CD4-positive, CD25-positive, alpha-beta regulatory T cell (primary cell): ENCODE data around the gene AMMECR1. TPM values are rescaled to one million over a fixed set of nuclear protein-coding genes. Genes with fewer than 3 reads are reported as not detected.
"Not testable (repeated sequence)": the region's sequence is repeated elsewhere in the genome, so short reads cannot be mapped to it uniquely, and the experiment has no call there.

ENCODE experiments used
- ATAC-seq, 2 donors: fragments of 150-1000 bp; cut with Tn5 transposase; one replicate each; pipeline ENCODE4 v1.10.0; 2021; ENCODE audit warnings: low read depth in 2 of 2, moderate number of reproducible peaks in 2 of 2, moderate library complexity in 1 of 2
- DNase-seq, 3 donors: peaks; one replicate each; pipeline versions ENCODE4 v3.0.0 to v3.0.0-alpha.2; 2012 to 2022; ENCODE audit warnings: mixed read lengths in 1 of 3
- H3K27ac ChIP-seq: one replicate; pipeline ENCODE4 v1.7.0; 2013; ENCODE audit warnings: mild to moderate bottlenecking, low read length; ENCODE audit not compliant: insufficient read depth, poor library complexity, severe bottlenecking
- H3K27me3 ChIP-seq: one replicate; pipeline ENCODE4 v1.7.0; 2013; ENCODE audit warnings: low read length; ENCODE audit not compliant: control insufficient read depth, insufficient read depth
- H3K36me3 ChIP-seq: one replicate; pipeline ENCODE4 v1.7.0; 2013; ENCODE audit warnings: mild to moderate bottlenecking, low read length, moderate library complexity; ENCODE audit not compliant: control insufficient read depth, insufficient read depth
- H3K4me1 ChIP-seq: 2 replicates; pipeline ENCODE4 v1.7.0; 2013; ENCODE audit warnings: mild to moderate bottlenecking, low read length; ENCODE audit not compliant: insufficient read depth, control insufficient read depth, poor library complexity, severe bottlenecking
- H3K4me3 ChIP-seq: one replicate; pipeline ENCODE4 v1.7.0; 2013; ENCODE audit warnings: low read depth, mild to moderate bottlenecking, low read length, moderate library complexity
- H3K9me3 ChIP-seq, 2 experiments: 1 replicate in 1 of 2; 2 replicates in 1 of 2; pipeline ENCODE4 v1.7.0; 2013; ENCODE audit warnings: low read length in 2 of 2, mild to moderate bottlenecking in 1 of 2, moderate library complexity in 1 of 2; ENCODE audit not compliant: control insufficient read depth in 2 of 2
- H3K27ac Mint-ChIP-seq, 3 donors: one replicate each; pipeline ENCODE4 v1.8.0; 2020 to 2022; ENCODE audit warnings: mild to moderate bottlenecking in 3 of 3, mixed read lengths in 3 of 3, moderate library complexity in 2 of 3
- H3K27me3 Mint-ChIP-seq: one replicate; pipeline ENCODE4 v1.8.0; 2022; ENCODE audit warnings: mild to moderate bottlenecking, mixed read lengths
- H3K36me3 Mint-ChIP-seq: one replicate; pipeline ENCODE4 v1.8.0; 2020; ENCODE audit warnings: mixed read lengths
- H3K4me1 Mint-ChIP-seq, 4 donors: one replicate each; pipeline ENCODE4 v1.8.0; 2020 to 2022; ENCODE audit warnings: mixed read lengths in 4 of 4, mild to moderate bottlenecking in 1 of 4
- H3K4me3 Mint-ChIP-seq, 4 donors: one replicate each; pipeline ENCODE4 v1.8.0; 2020 to 2022; ENCODE audit warnings: mild to moderate bottlenecking in 4 of 4, mixed read lengths in 4 of 4, moderate library complexity in 3 of 4
- H3K9me3 Mint-ChIP-seq, 7 donors: one replicate each; pipeline ENCODE4 v1.8.0; 2020 to 2022; ENCODE audit warnings: mixed read lengths in 7 of 7, mild to moderate bottlenecking in 3 of 7, moderate library complexity in 2 of 7
- polyA plus RNA-seq, 4 donors: library from polyadenylated mRNA; unstranded; fragments of 300-500 nt; fragmentation: Illumina TruSeq; gene quantifications; one replicate each; pipeline ENCODE4 v1.2.3, GENCODE V29; 2021
- total RNA-seq: library from RNA; stranded (reverse); gene quantifications from one replicate; pipeline ENCODE4 v1.2.3, GENCODE V29; 2022

The AMMECR1 gene
- total and polyA plus RNA-seq, 5 donors from 2014 or later = 11.0 to 23.1 (median 15.8) TPM

- H3K9me3 ChIP-seq, H3K27me3 Mint-ChIP-seq, H3K27me3 ChIP-seq, H3K36me3 ChIP-seq: not testable (repeated sequence)
- H3K9me3 Mint-ChIP-seq = peaks cover 0 to 41% (median 6%) of the 10 kb centered on the region in 7 donors
- peaks cover 10% of the 10 kb centered on the region for H3K36me3 Mint-ChIP-seq
- peak; percentile 16 to 77 (median 51) for DNase-seq
- ATAC-seq = peak; percentile 55 to 83
- peak overlapping the region; percentile 76 to 95 (median 79) for H3K27ac Mint-ChIP-seq
- peak overlapping the region; percentile 70 for H3K27ac ChIP-seq
- peak overlapping the region; percentile 13 to 65 (median 54) for H3K4me3 Mint-ChIP-seq
- peak overlapping the region; percentile 56 for H3K4me3 ChIP-seq
- H3K4me1 ChIP-seq = peaks cover 22% of the 10 kb centered on the region
- H3K4me1 Mint-ChIP-seq = peaks cover 13 to 84% (median 40%) of the 10 kb centered on the region in 4 donors
Observed at GRCh38 chrX:110238259-110238658, 79.6 kb downstream of the AMMECR1 start.

GRCh38 chrX:110231485-110231884 is 86.4 kb downstream of the AMMECR1 start:
- DNase-seq, H3K27me3 Mint-ChIP-seq, ATAC-seq, H3K4me3 ChIP-seq, H3K36me3 ChIP-seq, H3K27ac ChIP-seq, H3K4me1 ChIP-seq, H3K9me3 ChIP-seq, H3K27me3 ChIP-seq: not testable (repeated sequence)
- H3K27ac Mint-ChIP-seq = peak overlapping the region in 1 of 3 donors; percentile 76
- H3K9me3 Mint-ChIP-seq = peaks cover 0 to 48% (median 5%) of the 10 kb centered on the region in 7 donors
- H3K36me3 Mint-ChIP-seq = peaks cover 13% of the 10 kb centered on the region
- peaks cover 0 to 85% (median 30%) of the 10 kb centered on the region in 4 donors for H3K4me1 Mint-ChIP-seq
- H3K4me3 Mint-ChIP-seq = peak overlapping the region in 1 of 4 donors; percentile 33

GRCh38 chrX:110229497-110230111 is 88.3 kb downstream of the AMMECR1 start:
- H3K9me3 ChIP-seq, H3K27me3 ChIP-seq, H3K36me3 ChIP-seq, H3K4me1 ChIP-seq, H3K27me3 Mint-ChIP-seq: not testable (repeated sequence)
- Histone ChIP-seq H3K27ac (peak overlapping the region; percentile 72), H3K4me3 (peak overlapping the region; percentile 61)
- Mint-ChIP-seq H3K27ac (peak overlapping the region; percentile 91 to 93 (median 93)), H3K36me3 (peaks cover 13% of the 10 kb centered on the region), H3K4me1 (peaks cover 0 to 80% (median 33%) of the 10 kb centered on the region in 4 donors), H3K9me3 (peaks cover 0 to 41% (median 5%) of the 10 kb centered on the region in 7 donors), H3K4me3 (peak overlapping the region; percentile 84 to 92 (median 88))
- DNase-seq (peak; percentile 63 to 89 (median 86)), ATAC-seq (peak in 1 of 2 donors; percentile 65)

- Histone ChIP-seq H3K4me3 (no peak overlapping the region), H3K27me3 (no peaks in the 10 kb centered on the region), H3K27ac (peak overlapping the region; percentile 23), H3K4me1 (peaks cover 3% of the 10 kb centered on the region), H3K9me3 (no peaks in the 10 kb centered on the region), H3K36me3 (no peaks in the 10 kb centered on the region)
- ATAC-seq (no peak), DNase-seq (no peak)
- Mint-ChIP-seq H3K27me3 (no peaks in the 10 kb centered on the region), H3K4me3 (peak overlapping the region in 2 of 4 donors; percentile 5 to 47), H3K27ac (peak overlapping the region in 1 of 3 donors; percentile 87), H3K36me3 (peaks cover 13% of the 10 kb centered on the region), H3K9me3 (peaks cover 0 to 32% (median 5%) of the 10 kb centered on the region in 7 donors), H3K4me1 (peaks cover 0 to 83% (median 37%) of the 10 kb centered on the region in 4 donors)
Observed at GRCh38 chrX:110228453-110228852, 89.4 kb downstream of the AMMECR1 start.

- Mint-ChIP-seq H3K27me3 (no peaks in the 10 kb centered on the region), H3K36me3 (peaks cover 13% of the 10 kb centered on the region), H3K4me3 (peak overlapping the region in 1 of 4 donors; percentile 15), H3K27ac (peak overlapping the region in 2 of 3 donors; percentile 10 to 97), H3K4me1 (peaks cover 0 to 79% (median 39%) of the 10 kb centered on the region in 4 donors), H3K9me3 (peaks cover 0 to 21% (median 5%) of the 10 kb centered on the region in 7 donors)
- no peak overlapping the region for H3K27ac ChIP-seq
- H3K9me3 ChIP-seq = no peaks in the 10 kb centered on the region
- ATAC-seq (no peak), DNase-seq (no peak)
- no peaks in the 10 kb centered on the region for H3K27me3 ChIP-seq
- H3K36me3 ChIP-seq = no peaks in the 10 kb centered on the region
- H3K4me1 ChIP-seq = peaks cover 3% of the 10 kb centered on the region
- H3K4me3 ChIP-seq = no peak overlapping the region
Observed at GRCh38 chrX:110226931-110227330, 91.0 kb downstream of the AMMECR1 start.

- no peak for ATAC-seq
- H3K27ac ChIP-seq = peak overlapping the region; percentile 33
- DNase-seq = no peak
- peaks cover 3% of the 10 kb centered on the region for H3K36me3 Mint-ChIP-seq
- no peaks in the 10 kb centered on the region for H3K27me3 Mint-ChIP-seq
- H3K9me3 Mint-ChIP-seq = peaks cover 0 to 10% (median 5%) of the 10 kb centered on the region in 7 donors
- H3K36me3 ChIP-seq = no peaks in the 10 kb centered on the region
- no peak overlapping the region for H3K4me3 Mint-ChIP-seq
- H3K9me3 ChIP-seq = no peaks in the 10 kb centered on the region
- peaks cover 0 to 68% (median 37%) of the 10 kb centered on the region in 4 donors for H3K4me1 Mint-ChIP-seq
- H3K27me3 ChIP-seq = no peaks in the 10 kb centered on the region
- peaks cover 9% of the 10 kb centered on the region for H3K4me1 ChIP-seq
- H3K4me3 ChIP-seq = no peak overlapping the region
- no peak overlapping the region for H3K27ac Mint-ChIP-seq
Observed at GRCh38 chrX:110224926-110225617, 92.8 kb downstream of the AMMECR1 start.

GRCh38 chrX:110222497-110223257 is 95.2 kb downstream of the AMMECR1 start:
- H3K27me3 ChIP-seq = no peaks in the 10 kb centered on the region
- DNase-seq (no peak), ATAC-seq (no peak)
- H3K36me3 Mint-ChIP-seq = peaks cover 5% of the 10 kb centered on the region
- peak overlapping the region in 2 of 3 donors; percentile 14 to 48 for H3K27ac Mint-ChIP-seq
- H3K9me3 ChIP-seq = no peaks in the 10 kb centered on the region
- peak overlapping the region in 1 of 4 donors; percentile 14 for H3K4me3 Mint-ChIP-seq
- peaks cover 2 to 62% (median 34%) of the 10 kb centered on the region in 4 donors for H3K4me1 Mint-ChIP-seq
- no peaks in the 10 kb centered on the region for H3K27me3 Mint-ChIP-seq
- no peak overlapping the region for H3K4me3 ChIP-seq
- no peaks in the 10 kb centered on the region for H3K36me3 ChIP-seq
- peaks cover 0 to 6% (median 3%) of the 10 kb centered on the region in 7 donors for H3K9me3 Mint-ChIP-seq
- peaks cover 9% of the 10 kb centered on the region for H3K4me1 ChIP-seq
- H3K27ac ChIP-seq = no peak overlapping the region
